Measurements from ENCODE around the gene FARP1. TPM values are rescaled to one million over a fixed set of nuclear protein-coding genes. Genes with fewer than 3 reads are reported as not detected.

Gene FARP1
- total and polyA plus RNA-seq, 2 of the 8 experiments (the other 6 are each of a cell fraction or from before 2014, with no cell fraction given), result 24.7 to 104 TPM

GRCh38 chr13:98456413-98456845 lies 313.5 kb downstream of the FARP1 start:
- WGBS, 2 experiments (ENCODE audit: extremely low coverage in 1 of 2, insufficient coverage in 1 of 2, insufficient read length in 1 of 2, insufficient replicate concordance in 2 of 2, low coverage in 1 of 2, low lambda C conversion rate in 2 of 2, missing lambda C conversion rate in 1 of 2), result 99% methylated on average over 6 of the region's 6 CpGs; no CpG with 5 or more reads in 1 of the 2 experiments
- no peak for DNase-seq (ENCODE audit: low read depth in 1 of 2, low spot score in 2 of 2)
- Histone ChIP-seq H4K91ac (replicated peaks; ENCODE audit: insufficient read length, low read length) (no peak overlapping the region), H2BK20ac (ENCODE audit: low read length) (no peak overlapping the region), H3K4me1 (replicated peaks in 1 of 4; ENCODE audit: control insufficient read depth in 3 of 4, insufficient read depth in 4 of 4, low read length in 3 of 4) (peaks cover 0 to 1% (median 0%) of the 10 kb centered on the region in 4 experiments; a peak in 1 of 7 replicates), H3K9ac (replicated peaks in 1 of 4; ENCODE audit: extremely low read depth in 1 of 4, low read depth in 3 of 4, low read length in 3 of 4) (no peak overlapping the region), H2BK15ac (ENCODE audit: low read length) (no peak overlapping the region), H3K23ac (ENCODE audit: insufficient read length) (no peak overlapping the region), H4K8ac (ENCODE audit: extremely low read depth, insufficient read depth, low read length) (0 out of 2 replicates have a peak overlapping the region, but pooled peaks have one; percentile 46), H4K5ac (ENCODE audit: insufficient read length, low read depth, low read length) (no peak overlapping the region), H2BK12ac (ENCODE audit: low read depth, low read length) (no peak overlapping the region), H3K9me3 (ENCODE audit: insufficient read depth in 2 of 2, low read depth in 1 of 2, low read length in 1 of 2) (no peaks in the 10 kb centered on the region), H3K14ac (ENCODE audit: insufficient read length) (no peak overlapping the region), H3K4me2 (ENCODE audit: insufficient read depth in 1 of 2, low read depth in 2 of 2, low read length in 2 of 2) (no peak overlapping the region), H3K79me2 (ENCODE audit: control insufficient read depth in 1 of 2, insufficient read depth in 2 of 2, low read length in 2 of 2) (no peaks in the 10 kb centered on the region; a peak in 1 of 4 replicates), H3K4ac (replicated peaks; ENCODE audit: insufficient read length, low read depth, low read length) (no peak overlapping the region), H2BK120ac (replicated peaks; ENCODE audit: low read depth, low read length) (no peak overlapping the region), H3K79me1 (ENCODE audit: low read depth, low read length) (peaks cover 2% of the 10 kb centered on the region; the same call in 1 of the 2 replicates), H3K23me2 (ENCODE audit: low read depth, low read length) (no peaks in the 10 kb centered on the region), H2AK5ac (ENCODE audit: low read depth, low read length) (no peak overlapping the region), H3K27me3 (replicated peaks in 1 of 4; ENCODE audit: control insufficient read depth in 3 of 4, extremely low read depth in 1 of 4, insufficient read depth in 3 of 4, low read length in 3 of 4) (no peaks in the 10 kb centered on the region), H4K20me1 (replicated peaks in 1 of 2; ENCODE audit: control insufficient read depth in 1 of 2, insufficient read depth in 2 of 2, low read length in 2 of 2) (peaks cover 4 to 14% of the 10 kb centered on the region in 2 experiments), H3K18ac (ENCODE audit: extremely low read depth, low read length) (no peak overlapping the region), H3K56ac (replicated peaks; ENCODE audit: insufficient read length, low read depth, low read length) (no peak overlapping the region), H2AFZ (ENCODE audit: low read length) (no peak overlapping the region), H2BK5ac (ENCODE audit: low read depth, low read length) (no peak overlapping the region), H3K36me3 (ENCODE audit: control insufficient read depth in 2 of 4, insufficient read depth in 4 of 4, low read length in 3 of 4) (peaks cover 8 to 73% (median 27%) of the 10 kb centered on the region in 4 experiments; a peak in 7 of 8 replicates), H3K27ac (ENCODE audit: low read depth, low read length) (no peak overlapping the region), H3K4me3 (ENCODE audit: extremely low read depth in 1 of 4, insufficient read depth in 2 of 4, low read depth in 3 of 4, low read length in 4 of 4) (no peak overlapping the region)
- no peak for TF ChIP-seq RAD21 (IDR thresholded peaks at IDR 0.05 in 1 of 2, conservative IDR thresholded peaks at IDR 0.05 in 1 of 2; ENCODE audit: low read depth in 2 of 2, low read length in 2 of 2)
- no peak for FAIRE-seq
- POLR2A ChIA-PET (ENCODE audit: partially characterized antibody), result no interaction called here
- CTCF ChIA-PET (ENCODE audit: partially characterized antibody), result interaction anchor here (1.2 to 6.2 kb wide), 9 partner anchors 8 to 217 kb away, joined by 3 to 49 read pairs (median 6); no protein-coding TSS in a partner anchor

All from H1 (cell line).